NCI-H1436 (cell line): ENCODE measurements around the gene POLDIP3.
"Not testable (repeated sequence)": the region's sequence is repeated elsewhere in the genome, so short reads cannot be mapped to it uniquely, and the experiment has no call there.

Experiments
- DNase-seq: peaks from one replicate; lab custom pipeline; 2025; lab: John Stamatoyannopoulos, UW

Gene POLDIP3

GRCh38 chr22:42619261-42620063 lies 4.8 kb upstream of the POLDIP3 start:
- no peak for DNase-seq

- DNase-seq = no peak
Measured at GRCh38 chr22:42617155-42617983, 2.7 kb upstream of the POLDIP3 start.

GRCh38 chr22:42615860-42616175 lies 1.1 kb upstream of the POLDIP3 start:
- not testable (repeated sequence) for DNase-seq

- peak; percentile 96 for DNase-seq
Measured at GRCh38 chr22:42615092-42615859, 593 bp upstream of the POLDIP3 start.

- DNase-seq = no peak
Measured at GRCh38 chr22:42613872-42614301, 796 bp downstream of the POLDIP3 start.

- DNase-seq = no peak
Measured at GRCh38 chr22:42612336-42612735, 2.3 kb downstream of the POLDIP3 start.

- no peak for DNase-seq
Measured at GRCh38 chr22:42611051-42611450, 3.6 kb downstream of the POLDIP3 start.

- no peak for DNase-seq
Measured at GRCh38 chr22:42610186-42610585, 4.5 kb downstream of the POLDIP3 start.

- DNase-seq = no peak
Measured at GRCh38 chr22:42608823-42609361, 5.8 kb downstream of the POLDIP3 start.

GRCh38 chr22:42608136-42608822 lies 6.4 kb downstream of the POLDIP3 start:
- DNase-seq = no peak

- not testable (repeated sequence) for DNase-seq
Measured at GRCh38 chr22:42607641-42608040, 7.0 kb downstream of the POLDIP3 start.

GRCh38 chr22:42604403-42604802 lies 10.3 kb downstream of the POLDIP3 start:
- no peak for DNase-seq

GRCh38 chr22:42603427-42603826 lies 11.3 kb downstream of the POLDIP3 start:
- no peak for DNase-seq

- no peak for DNase-seq
Measured at GRCh38 chr22:42602470-42602869, 12.2 kb downstream of the POLDIP3 start.

GRCh38 chr22:42601879-42602465 lies 12.7 kb downstream of the POLDIP3 start:
- no peak for DNase-seq

- no peak for DNase-seq
Measured at GRCh38 chr22:42596863-42597530, 17.7 kb downstream of the POLDIP3 start.

- DNase-seq = no peak
Measured at GRCh38 chr22:42596336-42596735, 18.3 kb downstream of the POLDIP3 start.

GRCh38 chr22:42595434-42595833 lies 19.2 kb downstream of the POLDIP3 start:
- no peak for DNase-seq

GRCh38 chr22:42591987-42592386 lies 22.7 kb downstream of the POLDIP3 start:
- no peak for DNase-seq

- no peak for DNase-seq
Measured at GRCh38 chr22:42587588-42588175, 27.0 kb downstream of the POLDIP3 start.
